Prostate gland (tissue), 2 donors: ENCODE results near the gene ABHD2.
"Not testable (repeated sequence)": the region's sequence is repeated elsewhere in the genome, so short reads cannot be mapped to it uniquely, and the experiment has no call there.

ENCODE experiments used
- CTCF ChIP-seq, 4 experiments: fragments of 200-600 bp in 2 of 4; fragments of 450-650 bp in 2 of 4; sonication (generic) in 2 of 4; IDR thresholded peaks; 1 replicate in 3 of 4; 2 replicates in 1 of 4; pipeline ENCODE4 v1.5.1; 2016 to 2019; ENCODE audit warnings: antibody characterized with exemption in 4 of 4, mild to moderate bottlenecking in 2 of 4, moderate library complexity in 2 of 4
- POLR2A ChIP-seq: fragments of 450-650 bp; IDR thresholded peaks from one replicate; pipeline ENCODE4 v1.6.1; 2016; ENCODE audit warnings: antibody characterized with exemption, mild to moderate bottlenecking
- POLR2AphosphoS5 ChIP-seq: sonication (generic); formaldehyde crosslinking; IDR thresholded peaks from one replicate; pipeline ENCODE4 v1.6.1; 2017; ENCODE audit warnings: antibody characterized with exemption

GRCh38 chr15:89239883-89240810 is 151.9 kb downstream of the ABHD2 start:
- not testable (repeated sequence) for TF ChIP-seq CTCF (IDR thresholded peaks at IDR 0.05); POLR2AphosphoS5; POLR2A
